ENCODE data around the gene ADPRH. TPM values are rescaled to one million over a fixed set of nuclear protein-coding genes. Genes with fewer than 3 reads are reported as not detected.

The ADPRH gene
- total RNA-seq, 1 experiment from 2014 or later = 2.8 TPM

- H3K4me1 ChIP-seq = peaks cover 7% of the 10 kb centered on the region; the same call in 1 of the 2 replicates
- H3K36me3 ChIP-seq (ENCODE audit: control insufficient read depth, insufficient read depth, low read length) = no peaks in the 10 kb centered on the region
- ChIA-PET CTCF (no interaction called here), POLR2A (no interaction called here)
- intact Hi-C loops (cut with micrococcal nuclease; ENCODE audit: unreplicated experiment) = no loop called here
- H3K27me3 Mint-ChIP-seq (ENCODE audit: insufficient read depth, unreplicated experiment) = no peaks in the 10 kb centered on the region
- H3K4me3 ChIP-seq (ENCODE audit: low read depth, low read length) = no peak overlapping the region
- TF ChIP-seq, protein P1, sequence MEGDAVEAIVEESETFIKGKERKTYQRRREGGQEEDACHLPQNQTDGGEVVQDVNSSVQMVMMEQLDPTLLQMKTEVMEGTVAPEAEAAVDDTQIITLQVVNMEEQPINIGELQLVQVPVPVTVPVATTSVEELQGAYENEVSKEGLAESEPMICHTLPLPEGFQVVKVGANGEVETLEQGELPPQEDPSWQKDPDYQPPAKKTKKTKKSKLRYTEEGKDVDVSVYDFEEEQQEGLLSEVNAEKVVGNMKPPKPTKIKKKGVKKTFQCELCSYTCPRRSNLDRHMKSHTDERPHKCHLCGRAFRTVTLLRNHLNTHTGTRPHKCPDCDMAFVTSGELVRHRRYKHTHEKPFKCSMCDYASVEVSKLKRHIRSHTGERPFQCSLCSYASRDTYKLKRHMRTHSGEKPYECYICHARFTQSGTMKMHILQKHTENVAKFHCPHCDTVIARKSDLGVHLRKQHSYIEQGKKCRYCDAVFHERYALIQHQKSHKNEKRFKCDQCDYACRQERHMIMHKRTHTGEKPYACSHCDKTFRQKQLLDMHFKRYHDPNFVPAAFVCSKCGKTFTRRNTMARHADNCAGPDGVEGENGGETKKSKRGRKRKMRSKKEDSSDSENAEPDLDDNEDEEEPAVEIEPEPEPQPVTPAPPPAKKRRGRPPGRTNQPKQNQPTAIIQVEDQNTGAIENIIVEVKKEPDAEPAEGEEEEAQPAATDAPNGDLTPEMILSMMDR (IDR thresholded peaks at IDR 0.05; ENCODE audit: insufficient read depth in 1 of 2, low read depth in 1 of 2, low read length in 1 of 2, severe bottlenecking in 1 of 2, unreplicated experiment in 1 of 2) = no peak
- no peaks in the 10 kb centered on the region for H3K4me1 Mint-ChIP-seq (ENCODE audit: low read depth, unreplicated experiment)
- no peaks in the 10 kb centered on the region for H3K9me3 Mint-ChIP-seq (ENCODE audit: unreplicated experiment)
- no peaks in the 10 kb centered on the region for H3K36me3 Mint-ChIP-seq (ENCODE audit: insufficient read depth, unreplicated experiment)
- no peak overlapping the region for H3K27ac Mint-ChIP-seq (ENCODE audit: unreplicated experiment)
- DNase-seq = no peak
- H3K27me3 ChIP-seq (replicated peaks; ENCODE audit: control insufficient read depth, insufficient read depth, low read length) = no peaks in the 10 kb centered on the region
- no peak overlapping the region for H3K4me3 Mint-ChIP-seq (ENCODE audit: unreplicated experiment)
- H3K9me3 ChIP-seq = no peaks in the 10 kb centered on the region
- no TSS peak for BruUV-seq (replicated peaks)
Measured at GRCh38 chr3:119601154-119601553, 21.9 kb downstream of the ADPRH start.

DNA sequence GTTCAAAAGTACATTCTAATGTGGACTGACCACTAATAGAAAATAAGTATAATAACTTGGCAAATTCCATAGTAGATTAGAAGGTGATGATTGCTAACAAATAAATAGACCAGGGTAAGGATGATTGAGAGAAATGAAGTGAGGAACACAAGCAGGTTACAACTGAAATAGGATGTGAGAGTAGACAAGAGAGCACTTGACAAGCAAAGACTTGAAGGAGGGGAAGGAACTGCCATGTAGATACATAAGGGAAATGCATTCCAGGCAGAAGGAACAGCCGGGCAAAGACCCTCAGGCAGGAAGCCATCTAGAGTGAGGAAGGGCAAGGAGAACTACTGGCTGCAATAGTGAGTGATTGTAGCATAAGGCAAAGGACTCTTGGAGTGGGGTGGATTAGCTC, 23.4 kb downstream of the ADPRH start:
- no peak overlapping the region for H3K27ac Mint-ChIP-seq (ENCODE audit: unreplicated experiment)
- POLR2A ChIA-PET = no interaction called here
- H3K4me3 Mint-ChIP-seq (ENCODE audit: unreplicated experiment) = no peak overlapping the region
- intact Hi-C loops (cut with micrococcal nuclease; ENCODE audit: unreplicated experiment) = no loop called here
- DNase-seq = no peak
- no peaks in the 10 kb centered on the region for H3K9me3 Mint-ChIP-seq (ENCODE audit: unreplicated experiment)
- no peaks in the 10 kb centered on the region for H3K27me3 ChIP-seq (replicated peaks; ENCODE audit: control insufficient read depth, insufficient read depth, low read length)
- no peaks in the 10 kb centered on the region for H3K27me3 Mint-ChIP-seq (ENCODE audit: insufficient read depth, unreplicated experiment)
- no TSS peak for BruUV-seq (replicated peaks)
- H3K36me3 Mint-ChIP-seq (ENCODE audit: insufficient read depth, unreplicated experiment) = no peaks in the 10 kb centered on the region
- TF ChIP-seq, protein P1 (IDR thresholded peaks at IDR 0.05; ENCODE audit: insufficient read depth in 1 of 2, low read depth in 1 of 2, low read length in 1 of 2, severe bottlenecking in 1 of 2, unreplicated experiment in 1 of 2) = no peak
- H3K9me3 ChIP-seq = no peaks in the 10 kb centered on the region
- no peaks in the 10 kb centered on the region for H3K36me3 ChIP-seq (ENCODE audit: control insufficient read depth, insufficient read depth, low read length)
- no peak overlapping the region for H3K4me3 ChIP-seq (ENCODE audit: low read depth, low read length)
- CTCF ChIA-PET = no interaction called here
- H3K4me1 ChIP-seq = peaks cover 3% of the 10 kb centered on the region; the same call in 1 of the 2 replicates
- no peaks in the 10 kb centered on the region for H3K4me1 Mint-ChIP-seq (ENCODE audit: low read depth, unreplicated experiment)

GRCh38 chr3:119604878-119605277, 25.6 kb downstream of the ADPRH start:
- H3K4me3 Mint-ChIP-seq (ENCODE audit: unreplicated experiment) = no peak overlapping the region
- H3K36me3 ChIP-seq (ENCODE audit: control insufficient read depth, insufficient read depth, low read length) = no peaks in the 10 kb centered on the region
- H3K9me3 Mint-ChIP-seq (ENCODE audit: unreplicated experiment) = no peaks in the 10 kb centered on the region
- peaks cover 2% of the 10 kb centered on the region for H3K27me3 Mint-ChIP-seq (ENCODE audit: insufficient read depth, unreplicated experiment)
- BruUV-seq (replicated peaks) = no TSS peak
- H3K4me3 ChIP-seq (ENCODE audit: low read depth, low read length) = no peak overlapping the region
- H3K4me1 ChIP-seq = no peaks in the 10 kb centered on the region
- TF ChIP-seq, protein P1 (IDR thresholded peaks at IDR 0.05; ENCODE audit: insufficient read depth in 1 of 2, low read depth in 1 of 2, low read length in 1 of 2, severe bottlenecking in 1 of 2, unreplicated experiment in 1 of 2) = no peak
- no peak for DNase-seq
- ChIA-PET CTCF (no interaction called here), POLR2A (no interaction called here)
- H3K9me3 ChIP-seq = no peaks in the 10 kb centered on the region
- no peak overlapping the region for H3K27ac Mint-ChIP-seq (ENCODE audit: unreplicated experiment)
- H3K4me1 Mint-ChIP-seq (ENCODE audit: low read depth, unreplicated experiment) = peaks cover 7% of the 10 kb centered on the region
- H3K27me3 ChIP-seq (replicated peaks; ENCODE audit: control insufficient read depth, insufficient read depth, low read length) = no peaks in the 10 kb centered on the region
- no peaks in the 10 kb centered on the region for H3K36me3 Mint-ChIP-seq (ENCODE audit: insufficient read depth, unreplicated experiment)
- intact Hi-C loops (cut with micrococcal nuclease; ENCODE audit: unreplicated experiment) = no loop called here
